Heart right ventricle (tissue), 16 donors: ENCODE data around the gene SSBP3. TPM values are rescaled to one million over a fixed set of nuclear protein-coding genes. Genes with fewer than 3 reads are reported as not detected.

Experiments
- ATAC-seq, 8 donors: fragments of 200-7000 bp; cut with Tn5 transposase; one replicate each; pipeline ENCODE4 v1.9.1; 2020; ENCODE audit warnings: mild to moderate bottlenecking in 8 of 8, moderate library complexity in 8 of 8, moderate number of reproducible peaks in 1 of 8
- DNase-seq, 2 donors: peaks; one replicate each; pipeline ENCODE4 v3.0.0-alpha.2; 2020
- H3K27ac ChIP-seq, 10 donors: fragments of 200-600 bp; sonication (generic) in 2 of 10; one replicate each; pipeline versions ENCODE4 v1.5.0 to v1.8.0; 2020 to 2022; ENCODE audit warnings: mild to moderate bottlenecking in 3 of 10
- H3K27me3 ChIP-seq, 7 donors: fragments of 200-600 bp; one replicate each; pipeline ENCODE4 v1.8.0; 2021 to 2022; ENCODE audit warnings: mild to moderate bottlenecking in 2 of 7
- H3K36me3 ChIP-seq, 9 donors: fragments of 200-600 bp; sonication (generic) in 1 of 9; one replicate each; pipeline versions ENCODE4 v1.5.0 to v1.8.0; 2020 to 2022; ENCODE audit warnings: mild to moderate bottlenecking in 2 of 9
- H3K4me1 ChIP-seq, 9 donors: fragments of 200-600 bp; sonication (generic) in 1 of 9; one replicate each; pipeline versions ENCODE4 v1.5.0 to v1.8.0; 2020 to 2022; ENCODE audit warnings: mild to moderate bottlenecking in 4 of 9
- H3K4me3 ChIP-seq, 10 donors: fragments of 200-600 bp; sonication (generic) in 2 of 10; one replicate each; pipeline versions ENCODE4 v1.5.0 to v1.8.0; 2020 to 2022; ENCODE audit warnings: mild to moderate bottlenecking in 7 of 10, moderate library complexity in 2 of 10
- H3K9me3 ChIP-seq, 11 donors: fragments of 200-600 bp in 10 of 11; sonication (generic) in 2 of 11; one replicate each; pipeline versions ENCODE4 v1.5.0 to v1.8.0; 2013 to 2022; ENCODE audit warnings: mild to moderate bottlenecking in 2 of 11, control low read depth in 1 of 11, moderate library complexity in 1 of 11
- WGBS, 2 donors: extraction: QIAGEN DNeasy Blood & Tissue Kit; methylation state at CpG; one replicate each; pipeline ENCODE4 v1.1.7; 2013; ENCODE audit warnings: inconsistent platforms in 1 of 2; 5-methylcytosine and 5-hydroxymethylcytosine counted together
- intact Hi-C, 10 donors: fragments of 100-400 bp; cut with DNase I; formaldehyde crosslinking; loops; one replicate each; pipeline versions ENCODE4 v1.11.1 to v1.14.2; 2022
- polyA plus RNA-seq, 2 donors: library from polyadenylated mRNA; stranded (reverse); fragments of 200-250 nt; gene quantifications; one replicate each; pipeline ENCODE4 v1.2.3, GENCODE V29; 2013
- total RNA-seq, 10 donors: library from RNA; stranded (reverse); fragmentation: NEBNext Ultra II Directional in 3 of 10; extraction: Animal tissue kit (Norgen Biotek cat#: 25700) in 3 of 10; gene quantifications; one replicate each; pipeline versions ENCODE4 v1.2.1 to v1.2.4, GENCODE V29; 2021 to 2023
- TF ChIP-seq, protein P1 (sequence below), 9 donors: fragments of 200-600 bp; sonication (generic) in 2 of 9; IDR thresholded peaks; one replicate each; pipeline versions ENCODE4 v1.5.0 to v1.8.0; 2021 to 2022; ENCODE audit warnings: antibody characterized with exemption in 9 of 9, mild to moderate bottlenecking in 5 of 9, moderate library complexity in 1 of 9
- donor health status: Arrhythmogenic right ventricular cardiomyopathy.
- donor health status: ischemic (EF 13 %, LVEDD 7.1; RV severe dilation, severe dysfunction).
- donor health status: healthy with polysubstance abuse.
- donor health status: DM: no; HTN: yes; CAD: no.
- donor health status: DM: no; HTN: no; CAD: no.
- donor health status: ischemic (EF 25% LVEDD 6.9; RV normal size, moderate dysfunction).
- donor health status: ischemic (EF 25% LVEDD 5.7; RV mildly dilated, moderate dysfunction).
- donor health status: healthy.
- donor health status: DM: yes; HTN: yes; CAD: no.
- donor health status: Ischemic cardiomyopathy.
- donor health status: ischemic (EF 35%, LVEDD 5.7; RV mildly dilated, moderate dysfunction).
- donor health status: nonischemic (EF 11% LVEDD 7.7; RV severe dilation, severe dysfunction).
- donor health status: DM: yes; HTN: yes; CAD: no.
- donor health status: PGD.
- donor health status: ischemic (EF 29% LVEDD 5.4; RV normal size, mild dysfunction).
- donor health status: nonischemic (EF 23%, LVEDD 6.1; RV moderate dilation, normal function).

Gene SSBP3
- total and polyA plus RNA-seq, 12 donors: 17.6 to 71.9 (median 52.8) TPM

DNA sequence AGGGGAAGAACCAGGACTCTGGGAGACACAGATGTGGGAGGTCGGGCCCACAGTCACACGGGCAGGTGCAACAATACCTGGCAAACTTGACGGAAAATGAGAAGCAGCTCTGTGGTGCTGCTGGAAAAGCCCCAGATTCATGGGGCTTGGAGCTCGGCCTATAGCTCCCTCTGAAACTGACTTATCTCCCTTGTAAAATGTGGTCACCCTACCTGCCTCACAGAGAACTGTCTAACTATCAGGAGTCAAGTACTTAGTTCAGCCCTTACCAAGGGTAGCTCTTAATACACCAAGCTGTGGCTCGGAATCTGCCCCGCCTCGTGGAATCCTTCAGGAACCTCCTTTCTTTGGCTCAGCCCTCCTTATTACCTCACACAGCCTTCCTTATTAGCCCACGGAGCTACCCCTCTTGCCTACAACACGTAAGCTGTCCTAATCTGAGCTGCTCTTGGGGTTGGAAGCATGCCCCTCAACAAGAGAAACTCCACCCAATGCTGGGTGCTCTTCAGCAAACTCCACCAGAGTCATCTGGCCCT is 137.4 kb downstream of the SSBP3 start:
- H3K36me3 ChIP-seq: no peaks in the 10 kb centered on the region
- intact Hi-C loops: no loop called here
- ATAC-seq (no peak), DNase-seq (no peak)
- H3K4me1 ChIP-seq: peaks cover 16 to 71% (median 27%) of the 10 kb centered on the region in 9 donors
- no peak overlapping the region for H3K4me3 ChIP-seq
- H3K27ac ChIP-seq: peak overlapping the region in 1 of 10 donors; percentile 39
- no peaks in the 10 kb centered on the region for H3K27me3 ChIP-seq
- no peaks in the 10 kb centered on the region for H3K9me3 ChIP-seq
- WGBS, 2 donors: 61 to 62% methylated on average over 9 of the region's 9 CpGs
- TF ChIP-seq, protein P1, sequence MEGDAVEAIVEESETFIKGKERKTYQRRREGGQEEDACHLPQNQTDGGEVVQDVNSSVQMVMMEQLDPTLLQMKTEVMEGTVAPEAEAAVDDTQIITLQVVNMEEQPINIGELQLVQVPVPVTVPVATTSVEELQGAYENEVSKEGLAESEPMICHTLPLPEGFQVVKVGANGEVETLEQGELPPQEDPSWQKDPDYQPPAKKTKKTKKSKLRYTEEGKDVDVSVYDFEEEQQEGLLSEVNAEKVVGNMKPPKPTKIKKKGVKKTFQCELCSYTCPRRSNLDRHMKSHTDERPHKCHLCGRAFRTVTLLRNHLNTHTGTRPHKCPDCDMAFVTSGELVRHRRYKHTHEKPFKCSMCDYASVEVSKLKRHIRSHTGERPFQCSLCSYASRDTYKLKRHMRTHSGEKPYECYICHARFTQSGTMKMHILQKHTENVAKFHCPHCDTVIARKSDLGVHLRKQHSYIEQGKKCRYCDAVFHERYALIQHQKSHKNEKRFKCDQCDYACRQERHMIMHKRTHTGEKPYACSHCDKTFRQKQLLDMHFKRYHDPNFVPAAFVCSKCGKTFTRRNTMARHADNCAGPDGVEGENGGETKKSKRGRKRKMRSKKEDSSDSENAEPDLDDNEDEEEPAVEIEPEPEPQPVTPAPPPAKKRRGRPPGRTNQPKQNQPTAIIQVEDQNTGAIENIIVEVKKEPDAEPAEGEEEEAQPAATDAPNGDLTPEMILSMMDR (IDR thresholded peaks at IDR 0.05): no peak

GRCh38 chr1:54267815-54268761 is 138.1 kb downstream of the SSBP3 start:
- no peak for DNase-seq
- no peak overlapping the region for H3K4me3 ChIP-seq

GRCh38 chr1:54266908-54267307 is 139.3 kb downstream of the SSBP3 start:
- Histone ChIP-seq H3K36me3 (no peaks in the 10 kb centered on the region), H3K4me1 (peaks cover 7 to 56% (median 20%) of the 10 kb centered on the region in 9 donors), H3K9me3 (no peaks in the 10 kb centered on the region), H3K27me3 (no peaks in the 10 kb centered on the region), H3K4me3 (no peak overlapping the region), H3K27ac (peak overlapping the region in 1 of 10 donors; percentile 60)
- ATAC-seq (no peak), DNase-seq (no peak)
- intact Hi-C loops: no loop called here
- 55 to 58% methylated on average over 5 of the region's 5 CpGs for WGBS, 2 donors
- TF ChIP-seq, protein P1 (IDR thresholded peaks at IDR 0.05): no peak

More at GRCh38 chr1:54267815-54268761, 138.1 kb downstream of the SSBP3 start:
- Histone ChIP-seq H3K4me1 (peaks cover 11 to 64% (median 23%) of the 10 kb centered on the region in 9 donors), H3K27ac (peak overlapping the region in 1 of 10 donors; percentile 39), H3K27me3 (no peaks in the 10 kb centered on the region), H3K36me3 (no peaks in the 10 kb centered on the region), H3K9me3 (no peaks in the 10 kb centered on the region)
- intact Hi-C loops: no loop called here
- WGBS, 2 donors: 85 to 87% methylated on average over 17 of the region's 17 CpGs
- ATAC-seq: no peak
- TF ChIP-seq, protein P1 (IDR thresholded peaks at IDR 0.05): no peak

DNA sequence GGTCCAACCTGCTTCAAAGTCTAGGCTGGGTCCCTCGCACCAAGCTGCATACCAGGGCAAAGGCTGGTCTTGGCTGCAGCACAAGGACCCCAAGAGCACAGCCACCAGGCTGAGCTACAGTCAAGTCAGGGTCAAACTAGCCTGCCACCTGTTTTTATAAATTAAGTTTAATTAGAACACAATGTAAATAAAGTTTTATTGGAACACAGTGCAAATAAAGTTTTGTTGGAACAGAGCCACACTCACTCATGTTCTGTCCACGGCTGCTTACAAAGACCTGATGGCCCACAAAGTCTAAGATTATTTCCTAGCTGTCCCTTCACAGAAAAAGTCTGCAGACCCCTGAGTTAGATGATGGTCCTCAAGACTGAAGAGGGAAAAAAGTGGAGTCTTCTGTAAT is 140.0 kb downstream of the SSBP3 start:
- ATAC-seq (no peak), DNase-seq (no peak)
- no peaks in the 10 kb centered on the region for H3K9me3 ChIP-seq
- H3K27me3 ChIP-seq: no peaks in the 10 kb centered on the region
- TF ChIP-seq, protein P1 (IDR thresholded peaks at IDR 0.05): no peak
- intact Hi-C loops: no loop called here
- peaks cover 0 to under 1% (median 0%) of the 10 kb centered on the region in 9 donors for H3K36me3 ChIP-seq
- no peak overlapping the region for H3K4me3 ChIP-seq
- H3K27ac ChIP-seq: no peak overlapping the region
- peaks cover 7 to 50% (median 20%) of the 10 kb centered on the region in 9 donors for H3K4me1 ChIP-seq
- 93 to 97% methylated on average over 2 of the region's 2 CpGs for WGBS, 2 donors
